ENCODE data around the gene DMRT3.
"Not testable (repeated sequence)": the region's sequence is repeated elsewhere in the genome, so short reads cannot be mapped to it uniquely, and the experiment has no call there.

Gene DMRT3

DNA sequence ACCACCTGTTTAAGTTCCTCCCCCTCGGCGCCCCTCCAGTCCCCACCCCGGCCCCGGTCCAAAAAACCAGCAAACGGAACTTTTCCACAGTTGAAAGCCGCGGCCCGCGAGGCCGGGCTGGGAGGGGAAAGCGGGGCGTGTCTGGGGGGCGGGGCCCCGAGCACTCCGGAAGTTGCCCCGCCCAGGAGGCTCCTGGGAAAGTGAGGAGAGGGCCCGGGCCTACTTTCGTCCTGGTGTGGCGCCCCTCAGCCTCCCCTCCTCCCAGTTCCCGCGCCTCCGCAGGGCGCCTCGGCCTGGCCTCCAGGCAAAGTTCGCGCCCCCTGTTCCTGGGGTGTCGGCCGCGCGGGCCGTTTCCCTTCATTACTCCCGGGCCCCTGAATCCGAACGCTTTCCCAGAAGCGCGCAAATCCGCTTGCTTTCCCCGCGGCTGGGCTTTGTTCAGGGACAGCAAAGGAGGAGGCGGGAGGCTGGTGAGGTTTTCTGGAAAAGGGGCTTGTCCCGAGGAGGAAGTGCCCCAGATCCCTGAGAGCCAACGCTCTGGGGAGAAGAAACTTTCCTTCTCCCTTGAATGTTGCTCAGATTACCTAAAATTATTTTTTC is 4.5 kb upstream of the DMRT3 start:
- no peak for DNase-seq

DNA sequence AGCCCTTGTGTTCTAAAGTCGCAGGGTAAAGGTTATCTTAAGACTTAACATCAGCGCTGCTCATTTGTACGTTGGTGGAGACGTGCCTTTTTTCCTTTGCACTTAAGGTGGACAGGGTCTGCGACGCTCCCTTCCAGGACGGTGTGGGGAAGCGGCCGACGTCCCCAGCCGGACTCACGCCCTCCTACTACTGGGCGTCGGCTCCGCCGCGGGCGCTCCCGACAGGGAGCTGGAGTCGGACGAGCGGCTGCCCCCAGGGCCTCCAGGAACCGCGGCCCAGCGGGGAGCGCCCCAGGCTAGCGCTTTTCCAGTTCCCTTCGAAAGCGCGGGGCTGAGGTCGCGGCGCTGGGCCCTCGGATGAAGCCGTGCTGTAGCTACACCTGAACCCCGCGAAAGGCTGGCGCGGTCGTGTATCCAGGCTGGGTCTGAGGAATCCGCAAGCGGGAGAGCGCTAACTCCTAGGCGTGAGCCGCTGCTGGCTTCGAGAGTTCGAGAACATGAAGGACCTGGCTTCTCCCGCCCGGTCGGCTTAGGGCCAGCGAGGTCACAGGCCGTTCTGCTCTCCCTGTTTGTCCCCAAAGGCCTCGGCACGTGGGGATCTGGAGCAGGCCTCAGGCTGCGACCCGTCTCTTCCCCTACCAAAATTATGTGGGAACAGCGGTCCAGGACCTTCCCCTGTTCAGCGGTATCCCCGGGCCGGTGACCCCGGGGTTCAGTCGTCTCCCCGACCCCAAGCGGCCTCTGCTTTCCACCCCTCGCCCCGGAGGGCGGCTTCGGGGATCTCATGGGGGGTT is 3.8 kb upstream of the DMRT3 start:
- no peak for DNase-seq

DNA sequence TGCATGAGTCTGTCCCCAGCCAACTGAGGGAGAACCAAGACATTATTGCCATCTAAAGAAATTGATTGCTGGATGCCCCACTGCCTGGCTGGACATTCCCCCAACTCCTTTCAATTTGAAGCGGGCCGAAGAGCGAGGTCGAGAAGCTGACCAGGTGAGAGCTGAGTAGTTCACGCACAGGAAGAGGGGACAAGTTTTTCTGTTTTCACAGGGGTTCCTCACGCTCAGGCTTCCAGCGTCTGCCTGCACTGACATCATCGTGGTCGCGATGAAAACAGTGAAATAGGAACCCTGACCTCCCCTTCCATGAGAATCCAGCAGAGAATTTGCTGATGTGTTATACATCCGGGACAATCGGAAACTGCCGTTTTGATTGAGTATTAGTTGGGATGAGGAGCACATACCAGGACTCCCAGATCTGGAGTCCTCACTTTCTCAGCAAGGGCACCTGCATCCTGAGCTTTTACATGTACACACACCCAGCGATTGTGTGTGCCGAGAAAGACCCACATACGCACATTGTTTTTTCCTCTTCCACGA is 3.1 kb upstream of the DMRT3 start:
- DNase-seq: no peak

- DNase-seq: no peak
These were observed 2.1 kb upstream of the DMRT3 start for GRCh38 chr9:974031-974995.

GRCh38 chr9:974996-975739 is 1.3 kb upstream of the DMRT3 start:
- no peak for DNase-seq

- DNase-seq: no peak
These were observed 656 bp upstream of the DMRT3 start for GRCh38 chr9:975740-976257.

- DNase-seq: no peak
These were observed 735 bp downstream of the DMRT3 start for GRCh38 chr9:976943-977837.

- no peak for DNase-seq
These were observed 1.7 kb downstream of the DMRT3 start for GRCh38 chr9:977838-978830.

GRCh38 chr9:979983-980382 is 3.5 kb downstream of the DMRT3 start:
- DNase-seq: no peak

DNA sequence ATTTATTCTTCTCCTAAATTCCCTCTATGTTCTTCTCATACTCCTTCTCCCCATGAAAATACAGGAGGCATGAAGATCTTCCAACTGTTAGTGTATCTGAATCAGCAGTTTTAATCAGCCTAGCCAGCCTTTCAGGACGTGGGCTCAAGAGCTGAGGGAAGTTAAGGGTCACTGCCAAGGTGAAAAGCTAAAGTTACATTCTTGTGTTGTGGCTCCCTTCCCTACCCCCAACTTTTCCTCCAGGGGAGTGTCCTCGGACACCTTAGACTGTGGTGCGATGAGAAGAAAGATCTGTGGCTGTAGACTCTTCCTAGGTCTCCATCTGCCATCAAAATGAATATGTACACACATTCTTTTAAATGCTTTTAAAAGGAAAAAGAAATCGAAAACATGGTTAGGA is 4.2 kb downstream of the DMRT3 start:
- no peak for DNase-seq

DNA sequence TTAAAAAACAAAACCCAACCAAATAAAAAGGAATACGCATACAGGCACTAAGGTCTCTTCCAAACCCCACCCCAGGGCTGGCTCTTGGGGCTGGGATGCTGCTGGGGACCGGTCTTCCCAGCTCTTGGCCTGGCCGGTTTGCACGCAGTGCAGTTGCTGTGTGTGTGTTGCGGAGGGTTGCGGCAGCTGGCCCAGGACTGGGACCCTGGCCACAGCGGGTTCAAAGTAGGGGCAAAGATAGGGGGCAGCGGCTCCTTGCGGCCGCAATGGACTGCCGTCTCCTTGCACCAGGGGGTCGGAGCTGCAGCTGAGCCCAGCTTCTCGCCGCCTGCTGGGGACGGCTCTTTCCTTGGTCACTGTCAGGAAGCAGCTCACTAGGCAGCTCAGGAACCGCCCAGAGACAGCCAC is 5.0 kb downstream of the DMRT3 start:
- DNase-seq: no peak

GRCh38 chr9:982394-983230 is 6.2 kb downstream of the DMRT3 start:
- DNase-seq: no peak

DNA sequence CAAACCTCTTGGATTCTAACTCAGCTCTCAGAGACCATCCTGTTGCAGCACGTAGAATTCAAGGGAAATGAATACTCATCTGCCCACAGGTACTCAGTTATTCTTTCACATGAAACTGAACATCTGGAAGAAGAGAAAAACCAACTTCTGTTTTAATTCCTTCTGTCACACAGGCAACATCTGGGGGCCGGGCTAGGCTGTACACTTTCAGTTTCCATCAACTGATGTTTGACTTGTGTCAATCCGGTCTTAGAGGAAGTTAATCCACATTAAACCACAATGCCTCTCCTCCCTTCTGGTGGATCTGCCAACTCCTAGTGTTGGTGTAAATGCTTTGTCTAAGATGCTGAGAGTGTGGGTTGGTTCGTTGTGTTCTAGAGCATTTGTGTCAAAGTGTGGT is 17.6 kb downstream of the DMRT3 start:
- no peak for DNase-seq

GRCh38 chr9:995192-995591 is 18.7 kb downstream of the DMRT3 start:
- DNase-seq: no peak

- DNase-seq: no peak
These were observed 19.3 kb downstream of the DMRT3 start for GRCh38 chr9:995781-996180.

GRCh38 chr9:998299-999110 is 22.1 kb downstream of the DMRT3 start:
- not testable (repeated sequence) for DNase-seq

GRCh38 chr9:1001838-1002237 is 25.4 kb downstream of the DMRT3 start:
- no peak for DNase-seq

DNA sequence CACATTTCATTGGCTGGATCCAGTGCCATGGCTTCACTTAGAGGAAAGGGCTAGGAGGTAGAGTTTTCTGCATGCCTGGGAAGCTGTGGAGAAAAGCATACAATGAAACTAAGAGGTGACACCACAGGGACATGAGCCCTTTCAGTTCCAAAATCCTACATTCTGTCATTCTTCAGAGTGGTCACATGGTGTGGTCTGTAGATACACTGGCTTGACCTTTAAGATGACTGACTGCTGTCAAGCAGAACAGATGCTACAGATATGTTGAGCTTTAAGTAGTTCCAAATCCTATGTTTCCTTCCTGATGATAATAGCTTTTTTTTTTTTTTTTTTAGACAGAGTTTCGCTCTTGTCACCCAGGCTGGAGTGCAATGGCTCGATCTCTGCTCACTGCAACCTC is 26.2 kb downstream of the DMRT3 start:
- no peak for DNase-seq

Data from CD4-positive, alpha-beta T cell treated with Interleukin-4 for 1 hour (primary cell).